HG02938 (cell line): ENCODE results near the gene SLC35E2B.
"Not testable (repeated sequence)": the region's sequence is repeated elsewhere in the genome, so short reads cannot be mapped to it uniquely, and the experiment has no call there.

Experiments
- ATAC-seq: cut with Tn5 transposase; IDR thresholded peaks from one replicate; pipeline ENCODE4 v1.9.1; 2021; ENCODE audit warnings: mild to moderate bottlenecking, moderate library complexity; ENCODE audit not compliant: unreplicated experiment

Gene SLC35E2B

GRCh38 chr1:1647567-1648241 is 44.9 kb downstream of the SLC35E2B start:
- not testable (repeated sequence) for ATAC-seq

GRCh38 chr1:1646326-1646725 is 46.3 kb downstream of the SLC35E2B start:
- not testable (repeated sequence) for ATAC-seq

GRCh38 chr1:1640711-1641461 is 51.7 kb downstream of the SLC35E2B start:
- ATAC-seq: not testable (repeated sequence)

GRCh38 chr1:1640081-1640480 is 52.5 kb downstream of the SLC35E2B start:
- not testable (repeated sequence) for ATAC-seq

GRCh38 chr1:1639368-1639767 is 53.2 kb downstream of the SLC35E2B start:
- not testable (repeated sequence) for ATAC-seq

GRCh38 chr1:1638528-1638927 is 54.1 kb downstream of the SLC35E2B start:
- not testable (repeated sequence) for ATAC-seq

GRCh38 chr1:1637479-1637875 is 55.1 kb downstream of the SLC35E2B start:
- ATAC-seq: not testable (repeated sequence)

GRCh38 chr1:1636621-1637478 is 55.7 kb downstream of the SLC35E2B start:
- not testable (repeated sequence) for ATAC-seq

- ATAC-seq: not testable (repeated sequence)
Measured at GRCh38 chr1:1634613-1635012, 58.0 kb downstream of the SLC35E2B start.

GRCh38 chr1:1633409-1633808 is 59.2 kb downstream of the SLC35E2B start:
- ATAC-seq: not testable (repeated sequence)

- no peak for ATAC-seq
Measured at GRCh38 chr1:1631782-1632420, 60.7 kb downstream of the SLC35E2B start, which contains the start of gene MMP23B. Gene MMP23B (plus strand): TSS chr1:1632173. CDS start chr1:1632219, 46 bp downstream.

GRCh38 chr1:1630965-1631781 is 61.4 kb downstream of the SLC35E2B start:
- ATAC-seq: no peak

GRCh38 chr1:1630191-1630964 is 62.2 kb downstream of the SLC35E2B start:
- ATAC-seq: peak; percentile 69

GRCh38 chr1:1629430-1630190 is 63.0 kb downstream of the SLC35E2B start:
- no peak for ATAC-seq

GRCh38 chr1:1628754-1629429 is 63.7 kb downstream of the SLC35E2B start:
- no peak for ATAC-seq

GRCh38 chr1:1627829-1628753 is 64.5 kb downstream of the SLC35E2B start:
- ATAC-seq: no peak
